IMR-90 (cell line): ENCODE measurements around the gene C3orf49. TPM values are rescaled to one million over a fixed set of nuclear protein-coding genes. Genes with fewer than 3 reads are reported as not detected.

Experiments
- ATAC-seq: fragments of 200-7000 bp; cut with Tn5 transposase; 2 replicates; pipeline ENCODE4 v1.9.1; 2020; ENCODE audit warnings: low read depth, mild to moderate bottlenecking, moderate library complexity
- BruUV-seq: library from RNA; stranded (reverse); fragments of 400-500 nt; replicated peaks from 2 replicates; lab custom pipeline; 2021; lab: Mats Ljungman, UMichigan
- CTCF ChIA-PET: fragments of 300-600 bp; formaldehyde crosslinking; extraction: SDS; loops from one replicate; lab custom pipeline; 2021; ENCODE audit warnings: antibody characterized with exemption; lab: Yijun Ruan, JAX
- POLR2A ChIA-PET: fragments of 300-600 bp; sonication (Branson Sonifier 250); formaldehyde crosslinking; loops from one replicate; lab custom pipeline; 2022; ENCODE audit warnings: antibody characterized with exemption; ENCODE audit not compliant: unreplicated experiment; lab: Charles Lee
- DNase-seq: peaks from one replicate; pipeline ENCODE4 v3.0.0; 2013
- H2AFZ ChIP-seq: replicated peaks from 2 replicates; pipeline ENCODE3; 2013; ENCODE audit warnings: low read length, mild to moderate bottlenecking; ENCODE audit not compliant: poor library complexity
- H2AK5ac ChIP-seq: 2 replicates; pipeline ENCODE4 v1.6.1; 2013; ENCODE audit warnings: low read depth, low read length, inconsistent platforms
- H2AK9ac ChIP-seq: replicated peaks from 2 replicates; pipeline ENCODE3; 2013; ENCODE audit warnings: mild to moderate bottlenecking, low read depth, low read length, moderate library complexity; ENCODE audit not compliant: poor library complexity
- H2BK120ac ChIP-seq: 2 replicates; pipeline ENCODE4 v1.6.1; 2013; ENCODE audit warnings: low read depth, low read length, inconsistent platforms
- H2BK15ac ChIP-seq: 3 replicates; pipeline ENCODE4 v1.6.1; 2013; ENCODE audit warnings: low read depth, low read length, inconsistent platforms
- H2BK20ac ChIP-seq: 2 replicates; pipeline ENCODE4 v1.6.1; 2013; ENCODE audit warnings: low read depth, mild to moderate bottlenecking, inconsistent platforms, low read length, moderate library complexity
- H2BK5ac ChIP-seq: 2 replicates; pipeline ENCODE4 v1.6.1; 2013; ENCODE audit warnings: mild to moderate bottlenecking, low read depth, low read length, inconsistent platforms; ENCODE audit not compliant: poor library complexity, severe bottlenecking
- H3K14ac ChIP-seq: replicated peaks from 2 replicates; pipeline ENCODE4 v1.6.1; 2013; ENCODE audit warnings: low read depth, low read length, inconsistent platforms
- H3K18ac ChIP-seq: 2 replicates; pipeline ENCODE4 v1.6.1; 2013; ENCODE audit warnings: low read depth, low read length, control low read depth
- H3K23ac ChIP-seq: 2 replicates; pipeline ENCODE4 v1.6.1; 2013; ENCODE audit warnings: low read depth, low read length, inconsistent platforms
- H3K27ac ChIP-seq: 2 replicates; pipeline ENCODE4 v1.5.1; 2013; ENCODE audit warnings: mild to moderate bottlenecking, control low read depth, low read length; ENCODE audit not compliant: insufficient read depth
- H3K27me3 ChIP-seq: 2 replicates; pipeline ENCODE4 v1.6.1; 2013; ENCODE audit warnings: low read length; ENCODE audit not compliant: control insufficient read depth, insufficient read depth
- H3K36me3 ChIP-seq: 2 replicates; pipeline ENCODE4 v1.6.1; 2013; ENCODE audit warnings: low read length, mixed read lengths; ENCODE audit not compliant: control insufficient read depth, insufficient read depth
- H3K4ac ChIP-seq: 2 replicates; pipeline ENCODE4 v1.6.1; 2013; ENCODE audit warnings: low read depth, low read length, inconsistent platforms
- H3K4me1 ChIP-seq: 2 replicates; pipeline ENCODE4 v1.6.1; 2013; ENCODE audit warnings: low read length, mixed read lengths; ENCODE audit not compliant: control insufficient read depth, insufficient read depth
- H3K4me2 ChIP-seq: 2 replicates; pipeline ENCODE4 v1.6.1; 2013; ENCODE audit warnings: low read depth, mild to moderate bottlenecking, control low read depth, low read length, moderate library complexity
- H3K4me3 ChIP-seq: 2 replicates; pipeline ENCODE4 v1.5.1; 2013; ENCODE audit warnings: low read depth, mild to moderate bottlenecking, control low read depth, low read length, moderate library complexity; ENCODE audit not compliant: insufficient read depth
- H3K56ac ChIP-seq: 2 replicates; pipeline ENCODE4 v1.6.1; 2013; ENCODE audit warnings: low read length, inconsistent platforms; ENCODE audit not compliant: insufficient read depth; ENCODE audit errors: extremely low read depth
- H3K79me1 ChIP-seq, 2 experiments: 2 replicates each; pipeline ENCODE4 v1.6.1; 2013; ENCODE audit warnings: low read length in 2 of 2, inconsistent platforms in 1 of 2, low read depth in 1 of 2
- H3K9ac ChIP-seq: 2 replicates; pipeline ENCODE4 v1.6.1; 2013; ENCODE audit warnings: low read depth, low read length, control low read depth
- H3K9me1 ChIP-seq: 2 replicates; pipeline ENCODE4 v1.6.1; 2013; ENCODE audit warnings: low read length, inconsistent platforms; ENCODE audit not compliant: insufficient read depth
- H3K9me3 ChIP-seq: 2 replicates; pipeline ENCODE4 v1.6.1; 2013; ENCODE audit warnings: low read length; ENCODE audit not compliant: control insufficient read depth, insufficient read depth
- H4K20me1 ChIP-seq: 2 replicates; pipeline ENCODE4 v1.6.1; 2013; ENCODE audit warnings: low read length, inconsistent platforms; ENCODE audit not compliant: insufficient read depth
- H4K5ac ChIP-seq: 2 replicates; pipeline ENCODE4 v1.6.1; 2013; ENCODE audit warnings: mild to moderate bottlenecking, low read depth, low read length, control low read depth
- H4K8ac ChIP-seq, 2 experiments: 2 replicates each; pipeline ENCODE4 v1.6.1; 2013; ENCODE audit warnings: low read depth in 2 of 2, low read length in 2 of 2, control low read depth in 1 of 2, inconsistent platforms in 1 of 2
- H4K91ac ChIP-seq: 2 replicates; pipeline ENCODE4 v1.6.1; 2013; ENCODE audit warnings: low read depth, low read length, inconsistent platforms; ENCODE audit not compliant: insufficient read depth
- BHLHE40 ChIP-seq: fragments of 150-350 bp; IDR thresholded peaks from 2 replicates; pipeline ENCODE4 v1.6.1; 2016; ENCODE audit warnings: mild to moderate bottlenecking, low read depth, low read length
- CEBPB ChIP-seq: IDR thresholded peaks from 2 replicates; pipeline ENCODE4 v1.6.1; 2012; ENCODE audit warnings: low read depth, low read length, improper control_type of control experiment
- CHD1 ChIP-seq: IDR thresholded peaks from 2 replicates; pipeline ENCODE4 v1.6.1; 2012; ENCODE audit warnings: low read depth, low read length, improper control_type of control experiment
- CTCF ChIP-seq: conservative IDR thresholded peaks from 2 replicates; pipeline ENCODE4 v1.5.1; 2012; ENCODE audit warnings: mild to moderate bottlenecking, low read depth, low read length, improper control_type of control experiment
- FOS ChIP-seq: fragments of 150-350 bp; IDR thresholded peaks from 2 replicates; pipeline ENCODE4 v1.6.1; 2016; ENCODE audit warnings: low read depth, low read length
- MAFK ChIP-seq: IDR thresholded peaks from 2 replicates; pipeline ENCODE4 v1.6.1; 2012; ENCODE audit warnings: low read depth, low read length, improper control_type of control experiment
- MAZ ChIP-seq: IDR thresholded peaks from 2 replicates; pipeline ENCODE4 v1.6.1; 2012; ENCODE audit warnings: low read depth, mild to moderate bottlenecking, low read length, improper control_type of control experiment, moderate library complexity, borderline replicate concordance
- MXI1 ChIP-seq: IDR thresholded peaks from 2 replicates; pipeline ENCODE4 v1.6.1; 2012; ENCODE audit warnings: low read depth, mild to moderate bottlenecking, low read length, moderate library complexity, borderline replicate concordance
- NFE2L2 ChIP-seq: fragments of 150-350 bp; IDR thresholded peaks from 2 replicates; pipeline ENCODE4 v1.6.1; 2016; ENCODE audit warnings: low read depth, mild to moderate bottlenecking, low read length
- POLR2A ChIP-seq: IDR thresholded peaks from 2 replicates; pipeline ENCODE4 v1.6.1; 2012; ENCODE audit warnings: mild to moderate bottlenecking, low read depth, low read length
- RAD21 ChIP-seq: IDR thresholded peaks from 2 replicates; pipeline ENCODE4 v1.6.1; 2012; ENCODE audit warnings: low read length, improper control_type of control experiment
- RCOR1 ChIP-seq: IDR thresholded peaks from 2 replicates; pipeline ENCODE4 v1.6.1; 2012; ENCODE audit warnings: mild to moderate bottlenecking, low read length, improper control_type of control experiment; ENCODE audit not compliant: insufficient replicate concordance
- RFX5 ChIP-seq: IDR thresholded peaks from 2 replicates; pipeline ENCODE4 v1.8.0; 2012; ENCODE audit warnings: low read depth, mild to moderate bottlenecking, low read length, moderate library complexity
- SMC3 ChIP-seq: fragments of 150-350 bp; IDR thresholded peaks from 2 replicates; pipeline ENCODE4 v1.6.1; 2016; ENCODE audit warnings: low read depth, mild to moderate bottlenecking, antibody characterized with exemption, low read length, moderate library complexity
- USF2 ChIP-seq: fragments of 150-350 bp; IDR thresholded peaks from 2 replicates; pipeline ENCODE4 v1.6.1; 2017; ENCODE audit warnings: mild to moderate bottlenecking, antibody characterized with exemption, low read length, low read depth
- WGBS, 2 experiments: methylation state at CpG; one replicate each; pipeline versions ENCODE4 v1.1.5 to v1.1.7; 2013; ENCODE audit warnings: missing lambda C conversion rate in 2 of 2; ENCODE audit not compliant: insufficient read length in 1 of 2; ENCODE audit errors: extremely low coverage in 2 of 2; 5-methylcytosine and 5-hydroxymethylcytosine counted together
- dilution Hi-C: fragments of 300-500 bp; cut with HindIII; formaldehyde crosslinking; loops from one replicate; pipeline ENCODE4 v1.14.3; 2018; ENCODE audit warnings: low sequenced_read_pairs; ENCODE audit not compliant: unreplicated experiment
- in situ Hi-C: fragments of 300-500 bp; cut with MboI; formaldehyde crosslinking; loops from 3 replicates; pipeline ENCODE4 v1.14.3; 2019; ENCODE audit warnings: low sequenced_read_pairs, inconsistent platforms, mixed read lengths
- intact Hi-C: fragments of 100-400 bp; cut with micrococcal nuclease; formaldehyde crosslinking; loops from 2 replicates; pipeline ENCODE4 v1.10.0; 2022
- polyA plus RNA-seq, 3 experiments: library from polyadenylated mRNA; depleted of rRNA; stranded (reverse); fragments of >200 nt; gene quantifications; 2 replicates each; pipeline ENCODE4 v1.2.3, GENCODE V29; 2012; ENCODE audit warnings: low replicate concordance in 1 of 3
- total RNA-seq: library from RNA; depleted of rRNA; stranded (reverse); fragments of >200 nt; gene quantifications from 2 replicates; pipeline ENCODE4 v1.2.3, GENCODE V29; 2012
- TF ChIP-seq, protein P1 (sequence below): fragments of 150-350 bp; IDR thresholded peaks from 2 replicates; pipeline ENCODE4 v1.6.1; 2016; ENCODE audit warnings: low read depth, mild to moderate bottlenecking, low read length, moderate library complexity, borderline replicate concordance

Gene C3orf49
- total and polyA plus RNA-seq, 2 of the 4 experiments (the other 2 are of a cell fraction): not detected

- DNase-seq: no peak
- no peak overlapping the region for H2BK5ac ChIP-seq
- POLR2A ChIA-PET: no interaction called here
- dilution Hi-C loops (no loop called here), intact Hi-C loops (no loop called here), in situ Hi-C loops (no loop called here)
- no peak overlapping the region for H3K56ac ChIP-seq
- no peak for ATAC-seq
- H3K4ac ChIP-seq: no peak overlapping the region
- BruUV-seq: no TSS peak
- no peak overlapping the region for H2BK15ac ChIP-seq
- H4K91ac ChIP-seq: no peak overlapping the region
- CTCF ChIA-PET: interaction anchor here (0.6 to 0.9 kb wide), 3 partner anchors 28 to 1510 kb away, joined by 3 to 5 read pairs (median 3); no protein-coding TSS in a partner anchor
- H2AK5ac ChIP-seq: no peak overlapping the region
- WGBS, 2 experiments: no CpG with 5 or more reads among the region's 3 CpGs
- no peak overlapping the region for H3K4me3 ChIP-seq
- H2AK9ac ChIP-seq: no peak overlapping the region
- no peak for TF ChIP-seq POLR2A
- TF ChIP-seq SMC3: no peak
- no peak for TF ChIP-seq MAFK
- TF ChIP-seq, protein P1, sequence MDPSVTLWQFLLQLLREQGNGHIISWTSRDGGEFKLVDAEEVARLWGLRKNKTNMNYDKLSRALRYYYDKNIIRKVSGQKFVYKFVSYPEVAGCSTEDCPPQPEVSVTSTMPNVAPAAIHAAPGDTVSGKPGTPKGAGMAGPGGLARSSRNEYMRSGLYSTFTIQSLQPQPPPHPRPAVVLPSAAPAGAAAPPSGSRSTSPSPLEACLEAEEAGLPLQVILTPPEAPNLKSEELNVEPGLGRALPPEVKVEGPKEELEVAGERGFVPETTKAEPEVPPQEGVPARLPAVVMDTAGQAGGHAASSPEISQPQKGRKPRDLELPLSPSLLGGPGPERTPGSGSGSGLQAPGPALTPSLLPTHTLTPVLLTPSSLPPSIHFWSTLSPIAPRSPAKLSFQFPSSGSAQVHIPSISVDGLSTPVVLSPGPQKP: no peak
- no peak for TF ChIP-seq MXI1
- no peak for TF ChIP-seq RAD21
- no peak for TF ChIP-seq CTCF
- no peak for TF ChIP-seq FOS
- no peak for TF ChIP-seq BHLHE40
- no peak for TF ChIP-seq RFX5
- no peak for TF ChIP-seq NFE2L2
- no peak for TF ChIP-seq RCOR1
- TF ChIP-seq CEBPB: no peak
- TF ChIP-seq MAZ: no peak
- TF ChIP-seq CHD1: no peak
- TF ChIP-seq USF2: no peak
- H3K14ac ChIP-seq: no peak overlapping the region
- no peaks in the 10 kb centered on the region for H3K27me3 ChIP-seq
- no peak overlapping the region for H3K18ac ChIP-seq
- no peak overlapping the region for H4K5ac ChIP-seq
- H3K9me3 ChIP-seq: no peaks in the 10 kb centered on the region
- H2BK120ac ChIP-seq: no peak overlapping the region
- peaks cover 41 to 72% of the 10 kb centered on the region in 2 experiments for H3K79me1 ChIP-seq
- H3K4me2 ChIP-seq: no peak overlapping the region
- no peak overlapping the region for H3K9ac ChIP-seq
- H3K27ac ChIP-seq: no peak overlapping the region
- H2AFZ ChIP-seq: no peak overlapping the region
- peaks cover 6% of the 10 kb centered on the region for H3K9me1 ChIP-seq
- H4K20me1 ChIP-seq: peaks cover 25% of the 10 kb centered on the region; the same call in 1 of the 2 replicates
- no peak overlapping the region for H2BK20ac ChIP-seq
- H3K23ac ChIP-seq: no peak overlapping the region
- H4K8ac ChIP-seq: no peak overlapping the region
- H3K36me3 ChIP-seq: no peaks in the 10 kb centered on the region; the same call in 1 of the 2 replicates
- H3K4me1 ChIP-seq: peaks cover 3% of the 10 kb centered on the region
Observed at GRCh38 chr3:63869940-63870614, 51.0 kb downstream of the C3orf49 start.
